IMR-90 (cell line): ENCODE measurements around the gene IL16. TPM values are rescaled to one million over a fixed set of nuclear protein-coding genes. Genes with fewer than 3 reads are reported as not detected.

ENCODE experiments used
- ATAC-seq: fragments of 200-7000 bp; cut with Tn5 transposase; 2 replicates; pipeline ENCODE4 v1.9.1; 2020; ENCODE audit warnings: low read depth, mild to moderate bottlenecking, moderate library complexity
- BruUV-seq: library from RNA; stranded (reverse); fragments of 400-500 nt; replicated peaks from 2 replicates; lab custom pipeline; 2021; lab: Mats Ljungman, UMichigan
- CTCF ChIA-PET: fragments of 300-600 bp; formaldehyde crosslinking; extraction: SDS; loops from one replicate; lab custom pipeline; 2021; ENCODE audit warnings: antibody characterized with exemption; lab: Yijun Ruan, JAX
- POLR2A ChIA-PET: fragments of 300-600 bp; sonication (Branson Sonifier 250); formaldehyde crosslinking; loops from one replicate; lab custom pipeline; 2022; ENCODE audit warnings: antibody characterized with exemption; ENCODE audit not compliant: unreplicated experiment; lab: Charles Lee
- DNase-seq: peaks from one replicate; pipeline ENCODE4 v3.0.0; 2013
- H2AFZ ChIP-seq: replicated peaks from 2 replicates; pipeline ENCODE3; 2013; ENCODE audit warnings: low read length, mild to moderate bottlenecking; ENCODE audit not compliant: poor library complexity
- H2AK5ac ChIP-seq: 2 replicates; pipeline ENCODE4 v1.6.1; 2013; ENCODE audit warnings: low read depth, low read length, inconsistent platforms
- H2AK9ac ChIP-seq: replicated peaks from 2 replicates; pipeline ENCODE3; 2013; ENCODE audit warnings: mild to moderate bottlenecking, low read depth, low read length, moderate library complexity; ENCODE audit not compliant: poor library complexity
- H2BK120ac ChIP-seq: 2 replicates; pipeline ENCODE4 v1.6.1; 2013; ENCODE audit warnings: low read depth, low read length, inconsistent platforms
- H2BK15ac ChIP-seq: 3 replicates; pipeline ENCODE4 v1.6.1; 2013; ENCODE audit warnings: low read depth, low read length, inconsistent platforms
- H2BK20ac ChIP-seq: 2 replicates; pipeline ENCODE4 v1.6.1; 2013; ENCODE audit warnings: low read depth, mild to moderate bottlenecking, inconsistent platforms, low read length, moderate library complexity
- H2BK5ac ChIP-seq: 2 replicates; pipeline ENCODE4 v1.6.1; 2013; ENCODE audit warnings: mild to moderate bottlenecking, low read depth, low read length, inconsistent platforms; ENCODE audit not compliant: poor library complexity, severe bottlenecking
- H3K14ac ChIP-seq: replicated peaks from 2 replicates; pipeline ENCODE4 v1.6.1; 2013; ENCODE audit warnings: low read depth, low read length, inconsistent platforms
- H3K18ac ChIP-seq: 2 replicates; pipeline ENCODE4 v1.6.1; 2013; ENCODE audit warnings: low read depth, low read length, control low read depth
- H3K23ac ChIP-seq: 2 replicates; pipeline ENCODE4 v1.6.1; 2013; ENCODE audit warnings: low read depth, low read length, inconsistent platforms
- H3K27ac ChIP-seq: 2 replicates; pipeline ENCODE4 v1.5.1; 2013; ENCODE audit warnings: mild to moderate bottlenecking, control low read depth, low read length; ENCODE audit not compliant: insufficient read depth
- H3K27me3 ChIP-seq: 2 replicates; pipeline ENCODE4 v1.6.1; 2013; ENCODE audit warnings: low read length; ENCODE audit not compliant: control insufficient read depth, insufficient read depth
- H3K36me3 ChIP-seq: 2 replicates; pipeline ENCODE4 v1.6.1; 2013; ENCODE audit warnings: low read length, mixed read lengths; ENCODE audit not compliant: control insufficient read depth, insufficient read depth
- H3K4ac ChIP-seq: 2 replicates; pipeline ENCODE4 v1.6.1; 2013; ENCODE audit warnings: low read depth, low read length, inconsistent platforms
- H3K4me1 ChIP-seq: 2 replicates; pipeline ENCODE4 v1.6.1; 2013; ENCODE audit warnings: low read length, mixed read lengths; ENCODE audit not compliant: control insufficient read depth, insufficient read depth
- H3K4me2 ChIP-seq: 2 replicates; pipeline ENCODE4 v1.6.1; 2013; ENCODE audit warnings: low read depth, mild to moderate bottlenecking, control low read depth, low read length, moderate library complexity
- H3K4me3 ChIP-seq: 2 replicates; pipeline ENCODE4 v1.5.1; 2013; ENCODE audit warnings: low read depth, mild to moderate bottlenecking, control low read depth, low read length, moderate library complexity; ENCODE audit not compliant: insufficient read depth
- H3K56ac ChIP-seq: 2 replicates; pipeline ENCODE4 v1.6.1; 2013; ENCODE audit warnings: low read length, inconsistent platforms; ENCODE audit not compliant: insufficient read depth; ENCODE audit errors: extremely low read depth
- H3K79me1 ChIP-seq, 2 experiments: 2 replicates each; pipeline ENCODE4 v1.6.1; 2013; ENCODE audit warnings: low read length in 2 of 2, inconsistent platforms in 1 of 2, low read depth in 1 of 2
- H3K9ac ChIP-seq: 2 replicates; pipeline ENCODE4 v1.6.1; 2013; ENCODE audit warnings: low read depth, low read length, control low read depth
- H3K9me1 ChIP-seq: 2 replicates; pipeline ENCODE4 v1.6.1; 2013; ENCODE audit warnings: low read length, inconsistent platforms; ENCODE audit not compliant: insufficient read depth
- H3K9me3 ChIP-seq: 2 replicates; pipeline ENCODE4 v1.6.1; 2013; ENCODE audit warnings: low read length; ENCODE audit not compliant: control insufficient read depth, insufficient read depth
- H4K20me1 ChIP-seq: 2 replicates; pipeline ENCODE4 v1.6.1; 2013; ENCODE audit warnings: low read length, inconsistent platforms; ENCODE audit not compliant: insufficient read depth
- H4K5ac ChIP-seq: 2 replicates; pipeline ENCODE4 v1.6.1; 2013; ENCODE audit warnings: mild to moderate bottlenecking, low read depth, low read length, control low read depth
- H4K8ac ChIP-seq, 2 experiments: 2 replicates each; pipeline ENCODE4 v1.6.1; 2013; ENCODE audit warnings: low read depth in 2 of 2, low read length in 2 of 2, control low read depth in 1 of 2, inconsistent platforms in 1 of 2
- H4K91ac ChIP-seq: 2 replicates; pipeline ENCODE4 v1.6.1; 2013; ENCODE audit warnings: low read depth, low read length, inconsistent platforms; ENCODE audit not compliant: insufficient read depth
- FOS ChIP-seq: fragments of 150-350 bp; IDR thresholded peaks from 2 replicates; pipeline ENCODE4 v1.6.1; 2016; ENCODE audit warnings: low read depth, low read length
- POLR2A ChIP-seq: IDR thresholded peaks from 2 replicates; pipeline ENCODE4 v1.6.1; 2012; ENCODE audit warnings: mild to moderate bottlenecking, low read depth, low read length
- WGBS, 2 experiments: methylation state at CpG; one replicate each; pipeline versions ENCODE4 v1.1.5 to v1.1.7; 2013; ENCODE audit warnings: missing lambda C conversion rate in 2 of 2; ENCODE audit not compliant: insufficient read length in 1 of 2; ENCODE audit errors: extremely low coverage in 2 of 2; 5-methylcytosine and 5-hydroxymethylcytosine counted together
- dilution Hi-C: fragments of 300-500 bp; cut with HindIII; formaldehyde crosslinking; loops from one replicate; pipeline ENCODE4 v1.14.3; 2018; ENCODE audit warnings: low sequenced_read_pairs; ENCODE audit not compliant: unreplicated experiment
- in situ Hi-C: fragments of 300-500 bp; cut with MboI; formaldehyde crosslinking; loops from 3 replicates; pipeline ENCODE4 v1.14.3; 2019; ENCODE audit warnings: low sequenced_read_pairs, inconsistent platforms, mixed read lengths
- intact Hi-C: fragments of 100-400 bp; cut with micrococcal nuclease; formaldehyde crosslinking; loops from 2 replicates; pipeline ENCODE4 v1.10.0; 2022
- polyA plus RNA-seq, 3 experiments: library from polyadenylated mRNA; depleted of rRNA; stranded (reverse); fragments of >200 nt; gene quantifications; 2 replicates each; pipeline ENCODE4 v1.2.3, GENCODE V29; 2012; ENCODE audit warnings: low replicate concordance in 1 of 3
- total RNA-seq: library from RNA; depleted of rRNA; stranded (reverse); fragments of >200 nt; gene quantifications from 2 replicates; pipeline ENCODE4 v1.2.3, GENCODE V29; 2012

The IL16 gene
- total and polyA plus RNA-seq, 2 of the 4 experiments (the other 2 are of a cell fraction): 0.18 to 0.27 TPM

GRCh38 chr15:81270781-81271491 lies 74.3 kb downstream of the IL16 start:
- peak; percentile 77 for DNase-seq

More at GRCh38 chr15:81270781-81271491, 74.3 kb downstream of the IL16 start:
- H2AK5ac ChIP-seq: no peak overlapping the region
- H3K9me3 ChIP-seq: no peaks in the 10 kb centered on the region
- no peak overlapping the region for H3K9ac ChIP-seq
- H2BK15ac ChIP-seq: no peak overlapping the region
- no peak overlapping the region for H2BK5ac ChIP-seq
- H4K8ac ChIP-seq: no peak overlapping the region; a peak in 1 of 4 replicates
- ATAC-seq: peak; percentile 4; the same call in 1 of the 2 replicates
- H3K27ac ChIP-seq: no peak overlapping the region
- H4K91ac ChIP-seq: no peak overlapping the region
- H3K18ac ChIP-seq: 0 out of 2 replicates have a peak overlapping the region, but pooled peaks have one; percentile 9
- peak overlapping the region; percentile 46; the same call in 1 of the 2 replicates for H3K14ac ChIP-seq
- H3K4me3 ChIP-seq: no peak overlapping the region
- no peak for TF ChIP-seq POLR2A
- peak; percentile 41; the same call in 1 of the 2 replicates for TF ChIP-seq FOS
- H3K4ac ChIP-seq: 0 out of 2 replicates have a peak overlapping the region, but pooled peaks have one; percentile 29
- CTCF ChIA-PET: no interaction called here
- 93% methylated on average over 2 of the region's 11 CpGs; no CpG with 5 or more reads in 1 of the 2 experiments for WGBS, 2 experiments
- H2BK120ac ChIP-seq: peak overlapping the region; percentile 75; the same call in 1 of the 2 replicates
- 0 out of 2 replicates have a peak overlapping the region, but pooled peaks have one; percentile 48 for H3K23ac ChIP-seq
- no peak overlapping the region for H2AFZ ChIP-seq
- BruUV-seq: no TSS peak
- intact Hi-C loops: no loop called here
- H3K4me1 ChIP-seq: peaks cover 7% of the 10 kb centered on the region
- POLR2A ChIA-PET: no interaction called here
- H4K20me1 ChIP-seq: no peaks in the 10 kb centered on the region
- peak overlapping the region; percentile 23; the same call in 1 of the 2 replicates for H3K4me2 ChIP-seq
- H3K56ac ChIP-seq: no peak overlapping the region
- peaks cover 3% of the 10 kb centered on the region; the same call in 1 of the 2 replicates for H3K9me1 ChIP-seq
- in situ Hi-C loops: no loop called here
- no peak overlapping the region for H4K5ac ChIP-seq
- no peaks in the 10 kb centered on the region for H3K27me3 ChIP-seq
- H3K79me1 ChIP-seq: no peaks in the 10 kb centered on the region
- peaks cover 7% of the 10 kb centered on the region; the same call in 1 of the 2 replicates for H3K36me3 ChIP-seq
- H2AK9ac ChIP-seq: no peak overlapping the region
- dilution Hi-C loops: no loop called here
- no peak overlapping the region for H2BK20ac ChIP-seq
